HEK293 (cell line): ENCODE measurements around the gene TMEM272.

Experiments used
- CTCF ChIA-PET: fragments of 350-600 bp; formaldehyde crosslinking; extraction: SDS; loops from one replicate; lab custom pipeline; 2021; ENCODE audit warnings: antibody characterized with exemption; lab: Yijun Ruan, JAX
- POLR2A ChIA-PET: fragments of 300-600 bp; formaldehyde crosslinking; extraction: SDS; loops from one replicate; lab custom pipeline; 2020; ENCODE audit warnings: antibody characterized with exemption, inconsistent platforms; lab: Yijun Ruan, JAX
- H3K27ac ChIP-seq: fragments of 200-500 bp; sonication (Bioruptor generic); 2 replicates; pipeline ENCODE4 v1.5.1; 2014; ENCODE audit warnings: low read depth, low read length, control low read depth, inconsistent platforms; ENCODE audit errors: extremely low read depth
- H3K36me3 ChIP-seq, 2 experiments: fragments of 200-500 bp in 1 of 2; sonication (Bioruptor generic) in 1 of 2; 1 replicate in 1 of 2; 2 replicates in 1 of 2; pipeline ENCODE4 v1.5.1; 2014 to 2017; ENCODE audit warnings: inconsistent platforms in 2 of 2, low read length in 2 of 2; ENCODE audit not compliant: control insufficient read depth in 2 of 2, insufficient read depth in 1 of 2
- H3K4me1 ChIP-seq: fragments of 200-500 bp; sonication (Bioruptor generic); 2 replicates; pipeline ENCODE4 v1.5.1; 2014; ENCODE audit warnings: mild to moderate bottlenecking, low read length, inconsistent platforms; ENCODE audit not compliant: control insufficient read depth, insufficient read depth
- H3K4me3 ChIP-seq: 2 replicates; pipeline ENCODE4 v1.5.1; 2011; ENCODE audit warnings: low read depth, mild to moderate bottlenecking, control low read depth, low read length, moderate library complexity
- H3K9me3 ChIP-seq: fragments of 200-500 bp; sonication (Bioruptor generic); 2 replicates; pipeline ENCODE4 v1.5.1; 2014; ENCODE audit warnings: low read depth, low read length, inconsistent platforms; ENCODE audit not compliant: control insufficient read depth, insufficient read depth
- GLI2 ChIP-seq: fragments of 450-650 bp; formaldehyde crosslinking; IDR thresholded peaks from 2 replicates; pipeline ENCODE4; 2017; ENCODE audit warnings: missing biosample characterization, missing genetic modification characterization, low read depth, borderline replicate concordance
- HOXC10 ChIP-seq: sonication (generic); formaldehyde crosslinking; IDR thresholded peaks from 2 replicates; pipeline ENCODE4 v1.8.1; 2023; ENCODE audit warnings: mild to moderate bottlenecking, missing genetic modification reagents
- SP3 ChIP-seq: fragments of 450-650 bp; formaldehyde crosslinking; IDR thresholded peaks from 2 replicates; pipeline ENCODE4 v1.5.1; 2016; ENCODE audit warnings: missing biosample characterization, missing genetic modification characterization
- ZBTB20 ChIP-seq: fragments of 450-650 bp; formaldehyde crosslinking; IDR thresholded peaks from 2 replicates; pipeline ENCODE4 v1.5.1; 2016; ENCODE audit warnings: missing biosample characterization, missing genetic modification characterization
- ZBTB21 ChIP-seq: fragments of 450-650 bp; formaldehyde crosslinking; IDR thresholded peaks from 2 replicates; pipeline ENCODE4 v1.5.1; 2017; ENCODE audit warnings: missing biosample characterization, missing genetic modification characterization
- ZEB2 ChIP-seq: fragments of 450-650 bp; formaldehyde crosslinking; IDR thresholded peaks from 2 replicates; pipeline ENCODE4 v1.5.1; 2016; ENCODE audit warnings: missing biosample characterization, missing genetic modification characterization
- ZFHX2 ChIP-seq: fragments of 450-650 bp; formaldehyde crosslinking; conservative IDR thresholded peaks from 2 replicates; pipeline ENCODE4 v1.5.1; 2016; ENCODE audit warnings: missing biosample characterization, missing genetic modification characterization
- ZFP69B ChIP-seq: fragments of 450-650 bp; formaldehyde crosslinking; IDR thresholded peaks from 2 replicates; pipeline ENCODE4 v1.5.1; 2016; ENCODE audit warnings: missing biosample characterization, missing genetic modification characterization
- ZNF138 ChIP-seq: fragments of 450-650 bp; formaldehyde crosslinking; IDR thresholded peaks from 2 replicates; pipeline ENCODE4 v1.5.1; 2016; ENCODE audit warnings: missing biosample characterization, missing genetic modification characterization, borderline replicate concordance
- ZNF169 ChIP-seq: fragments of 450-650 bp; formaldehyde crosslinking; IDR thresholded peaks from 2 replicates; pipeline ENCODE4 v1.5.1; 2016; ENCODE audit warnings: missing biosample characterization, missing genetic modification characterization
- ZNF184 ChIP-seq: fragments of 450-650 bp; IDR thresholded peaks from 2 replicates; pipeline ENCODE4 v1.5.1; 2018; ENCODE audit warnings: missing biosample characterization, mild to moderate bottlenecking, missing genetic modification characterization
- ZNF394 ChIP-seq: fragments of 450-650 bp; formaldehyde crosslinking; IDR thresholded peaks from 2 replicates; pipeline ENCODE4 v1.5.1; 2016; ENCODE audit warnings: missing biosample characterization, missing genetic modification characterization, mild to moderate bottlenecking, moderate library complexity, borderline replicate concordance
- ZNF423 ChIP-seq: fragments of 450-650 bp; formaldehyde crosslinking; IDR thresholded peaks from 2 replicates; pipeline ENCODE4 v1.5.1; 2016; ENCODE audit warnings: missing biosample characterization, missing genetic modification characterization
- ZNF664 ChIP-seq: fragments of 450-650 bp; formaldehyde crosslinking; IDR thresholded peaks from 2 replicates; pipeline ENCODE4 v1.5.1; 2016; ENCODE audit warnings: missing biosample characterization, missing genetic modification characterization
- ZNF677 ChIP-seq: fragments of 450-650 bp; IDR thresholded peaks from 2 replicates; pipeline ENCODE4 v1.5.0; 2018; ENCODE audit warnings: missing biosample characterization, mild to moderate bottlenecking, missing genetic modification characterization, moderate library complexity
- ZSCAN16 ChIP-seq: fragments of 450-650 bp; formaldehyde crosslinking; IDR thresholded peaks from 2 replicates; pipeline ENCODE4 v1.5.1; 2016; ENCODE audit warnings: missing biosample characterization, missing genetic modification characterization
- TF ChIP-seq, protein P1 (sequence below): fragments of 450-650 bp; formaldehyde crosslinking; IDR thresholded peaks from 2 replicates; pipeline ENCODE4 v1.5.1; 2016; ENCODE audit warnings: missing biosample characterization, missing genetic modification characterization
- TF ChIP-seq, protein P2 (sequence below): fragments of 450-650 bp; formaldehyde crosslinking; IDR thresholded peaks from 2 replicates; pipeline ENCODE4 v1.5.1; 2016; ENCODE audit warnings: missing biosample characterization, missing genetic modification characterization
- TF ChIP-seq, protein P3 (sequence below): fragments of 450-650 bp; formaldehyde crosslinking; IDR thresholded peaks from 2 replicates; pipeline ENCODE4 v1.5.1; 2016; ENCODE audit warnings: missing biosample characterization, missing genetic modification characterization
- TF ChIP-seq, protein P4 (sequence below): fragments of 450-650 bp; formaldehyde crosslinking; IDR thresholded peaks from 2 replicates; pipeline ENCODE4 v1.5.1; 2016; ENCODE audit warnings: missing biosample characterization, missing genetic modification characterization, low read depth

TMEM272 gene

DNA sequence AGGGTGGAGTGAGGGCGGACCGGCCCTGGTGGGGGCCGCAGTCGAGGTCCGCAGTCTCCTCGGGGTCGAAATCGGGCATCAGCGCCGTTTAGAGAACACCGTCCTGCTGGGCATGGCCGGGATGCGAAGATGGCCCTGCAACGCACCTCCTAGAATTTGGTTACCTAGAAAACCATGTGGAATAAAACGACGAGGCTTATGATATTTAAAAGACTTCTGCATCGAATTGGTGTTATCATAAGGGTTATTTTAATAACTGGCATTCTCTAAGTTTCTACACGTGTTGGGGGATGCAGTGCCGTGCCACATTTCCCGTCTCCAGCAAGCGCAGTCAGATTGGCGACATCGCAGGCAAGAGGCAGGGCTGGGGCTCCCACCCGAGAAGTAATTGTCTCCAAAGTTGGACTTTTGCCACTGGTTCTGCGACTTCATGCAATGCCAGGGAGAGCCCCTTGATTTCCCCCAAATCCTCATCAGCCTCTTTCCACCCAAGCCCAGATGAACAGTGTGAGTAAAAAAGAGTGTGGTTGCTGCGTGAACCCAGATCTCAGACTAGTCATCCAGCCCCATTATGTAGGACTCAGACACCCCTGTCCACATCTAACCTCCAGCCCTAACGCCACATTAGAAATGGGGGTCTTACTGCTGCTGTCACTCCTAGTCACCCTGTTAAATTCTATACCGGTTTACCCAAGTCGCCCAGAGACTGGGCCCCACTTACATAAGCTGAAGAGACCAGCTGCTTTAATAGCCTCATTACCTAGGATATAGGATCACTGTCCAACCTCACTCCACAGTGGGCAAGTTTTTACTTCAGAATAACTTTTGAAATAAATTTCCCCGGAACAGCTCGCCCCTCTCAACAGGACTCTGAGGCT, 40.4 kb downstream of the TMEM272 start:
- Histone ChIP-seq H3K9me3 (no peaks in the 10 kb centered on the region), H3K4me3 (peak overlapping the region; percentile 77), H3K36me3 (no peaks in the 10 kb centered on the region), H3K4me1 (peaks cover 12% of the 10 kb centered on the region), H3K27ac (peak overlapping the region; percentile 88)
- ChIA-PET CTCF (interaction anchor here (2.9 kb wide), 1 partner anchor 11 kb away, joined by 16 read pairs; no protein-coding TSS in a partner anchor), POLR2A (no interaction called here)
- no peak for TF ChIP-seq ZNF664
- 0 out of 2 replicates have a peak, but pooled peaks have one; percentile 16 for TF ChIP-seq SP3 (tag by site-specific recombination)
- peak; percentile 92 for TF ChIP-seq ZFP69B (tag by site-specific recombination)
- no peak for TF ChIP-seq ZNF394
- TF ChIP-seq ZFHX2 (tag by site-specific recombination), result 0 out of 2 replicates have a peak, but pooled peaks have one; percentile 3
- peak; percentile 43; the same call in 1 of the 2 replicates for TF ChIP-seq ZEB2 (tag by site-specific recombination)
- TF ChIP-seq, protein P1, sequence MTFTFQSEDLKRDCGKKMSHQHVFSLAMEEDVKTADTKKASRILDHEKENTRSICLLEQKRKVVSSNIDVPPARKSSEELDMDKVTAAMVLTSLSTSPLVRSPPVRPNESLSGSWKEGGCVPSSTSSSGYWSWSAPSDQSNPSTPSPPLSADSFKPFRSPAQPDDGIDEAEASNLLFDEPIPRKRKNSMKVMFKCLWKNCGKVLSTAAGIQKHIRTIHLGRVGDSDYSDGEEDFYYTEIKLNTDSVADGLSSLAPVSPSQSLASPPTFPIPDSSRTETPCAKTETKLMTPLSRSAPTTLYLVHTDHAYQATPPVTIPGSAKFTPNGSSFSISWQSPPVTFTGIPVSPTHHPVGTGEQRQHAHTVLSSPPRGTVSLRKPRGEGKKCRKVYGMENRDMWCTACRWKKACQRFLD (tag by site-specific recombination), result no peak
- TF ChIP-seq ZBTB20, result 0 out of 2 replicates have a peak, but pooled peaks have one; percentile 4
- peak; percentile 70; the same call in 1 of the 2 replicates for TF ChIP-seq ZSCAN16 (tag by site-specific recombination)
- no peak for TF ChIP-seq ZNF184 (tag by site-specific recombination)
- TF ChIP-seq, protein P2, sequence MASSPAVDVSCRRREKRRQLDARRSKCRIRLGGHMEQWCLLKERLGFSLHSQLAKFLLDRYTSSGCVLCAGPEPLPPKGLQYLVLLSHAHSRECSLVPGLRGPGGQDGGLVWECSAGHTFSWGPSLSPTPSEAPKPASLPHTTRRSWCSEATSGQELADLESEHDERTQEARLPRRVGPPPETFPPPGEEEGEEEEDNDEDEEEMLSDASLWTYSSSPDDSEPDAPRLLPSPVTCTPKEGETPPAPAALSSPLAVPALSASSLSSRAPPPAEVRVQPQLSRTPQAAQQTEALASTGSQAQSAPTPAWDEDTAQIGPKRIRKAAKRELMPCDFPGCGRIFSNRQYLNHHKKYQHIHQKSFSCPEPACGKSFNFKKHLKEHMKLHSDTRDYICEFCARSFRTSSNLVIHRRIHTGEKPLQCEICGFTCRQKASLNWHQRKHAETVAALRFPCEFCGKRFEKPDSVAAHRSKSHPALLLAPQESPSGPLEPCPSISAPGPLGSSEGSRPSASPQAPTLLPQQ (tag by site-specific recombination), result peak; percentile 85
- TF ChIP-seq ZBTB21 (tag by site-specific recombination), result 0 out of 2 replicates have a peak, but pooled peaks have one; percentile 7

GRCh38 chr13:51803422-51804294, 41.3 kb downstream of the TMEM272 start, which contains the start of gene DHRS12:
Gene DHRS12, minus strand, starts transcription at chr13:51804163. Its CDS starts 4,504 bp downstream, at chr13:51799659.
- peak within 1 kb of the TSS; percentile 77 for H3K4me3 ChIP-seq
- H3K36me3 ChIP-seq, result no peaks in the 10 kb centered on the region
- H3K27ac ChIP-seq, result peak within 1 kb of the TSS; percentile 88
- peaks cover 12% of the 10 kb centered on the region for H3K4me1 ChIP-seq
- no peaks in the 10 kb centered on the region for H3K9me3 ChIP-seq
- CTCF ChIA-PET, result interaction anchor here (0.6 to 0.9 kb wide), 2 partner anchors 40 to 163 kb away, joined by 3 to 6 read pairs; no protein-coding TSS in a partner anchor
- POLR2A ChIA-PET, result interaction anchor here (1.0 kb wide), 1 partner anchor 350 kb away, joined by 4 read pairs; the partner anchor contains the start of gene INTS6
- TF ChIP-seq, protein P3, sequence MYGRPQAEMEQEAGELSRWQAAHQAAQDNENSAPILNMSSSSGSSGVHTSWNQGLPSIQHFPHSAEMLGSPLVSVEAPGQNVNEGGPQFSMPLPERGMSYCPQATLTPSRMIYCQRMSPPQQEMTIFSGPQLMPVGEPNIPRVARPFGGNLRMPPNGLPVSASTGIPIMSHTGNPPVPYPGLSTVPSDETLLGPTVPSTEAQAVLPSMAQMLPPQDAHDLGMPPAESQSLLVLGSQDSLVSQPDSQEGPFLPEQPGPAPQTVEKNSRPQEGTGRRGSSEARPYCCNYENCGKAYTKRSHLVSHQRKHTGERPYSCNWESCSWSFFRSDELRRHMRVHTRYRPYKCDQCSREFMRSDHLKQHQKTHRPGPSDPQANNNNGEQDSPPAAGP (tag by site-specific recombination), result peak; percentile 61; the same call in 1 of the 2 replicates
- TF ChIP-seq ZNF138 (tag by site-specific recombination), result no peak
- TF ChIP-seq ZNF423 (tag by site-specific recombination), result 0 out of 2 replicates have a peak, but pooled peaks have one; percentile 11
- TF ChIP-seq, protein P4, sequence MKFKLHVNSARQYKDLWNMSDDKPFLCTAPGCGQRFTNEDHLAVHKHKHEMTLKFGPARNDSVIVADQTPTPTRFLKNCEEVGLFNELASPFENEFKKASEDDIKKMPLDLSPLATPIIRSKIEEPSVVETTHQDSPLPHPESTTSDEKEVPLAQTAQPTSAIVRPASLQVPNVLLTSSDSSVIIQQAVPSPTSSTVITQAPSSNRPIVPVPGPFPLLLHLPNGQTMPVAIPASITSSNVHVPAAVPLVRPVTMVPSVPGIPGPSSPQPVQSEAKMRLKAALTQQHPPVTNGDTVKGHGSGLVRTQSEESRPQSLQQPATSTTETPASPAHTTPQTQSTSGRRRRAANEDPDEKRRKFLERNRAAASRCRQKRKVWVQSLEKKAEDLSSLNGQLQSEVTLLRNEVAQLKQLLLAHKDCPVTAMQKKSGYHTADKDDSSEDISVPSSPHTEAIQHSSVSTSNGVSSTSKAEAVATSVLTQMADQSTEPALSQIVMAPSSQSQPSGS (tag by site-specific recombination), result peak; percentile 54; the same call in 1 of the 2 replicates
- 0 out of 2 replicates have a peak, but pooled peaks have one; percentile 32 for TF ChIP-seq HOXC10 (CRISPR knock-in tag)
- no peak for TF ChIP-seq GLI2 (tag by site-specific recombination)
- TF ChIP-seq ZNF677 (tag by site-specific recombination), result peak; percentile 65; the same call in 1 of the 2 replicates
- TF ChIP-seq ZNF169 (tag by site-specific recombination), result no peak
